GM18873 (cell line): ENCODE measurements around the gene EDC3.
"Not testable (repeated sequence)": the region's sequence is repeated elsewhere in the genome, so short reads cannot be mapped to it uniquely, and the experiment has no call there.

Source experiments
- ATAC-seq: cut with Tn5 transposase; IDR thresholded peaks from one replicate; pipeline ENCODE4 v1.9.1; 2021; ENCODE audit warnings: mild to moderate bottlenecking, moderate library complexity, moderate number of reproducible peaks; ENCODE audit not compliant: unreplicated experiment, low FRiP score

EDC3 gene

DNA sequence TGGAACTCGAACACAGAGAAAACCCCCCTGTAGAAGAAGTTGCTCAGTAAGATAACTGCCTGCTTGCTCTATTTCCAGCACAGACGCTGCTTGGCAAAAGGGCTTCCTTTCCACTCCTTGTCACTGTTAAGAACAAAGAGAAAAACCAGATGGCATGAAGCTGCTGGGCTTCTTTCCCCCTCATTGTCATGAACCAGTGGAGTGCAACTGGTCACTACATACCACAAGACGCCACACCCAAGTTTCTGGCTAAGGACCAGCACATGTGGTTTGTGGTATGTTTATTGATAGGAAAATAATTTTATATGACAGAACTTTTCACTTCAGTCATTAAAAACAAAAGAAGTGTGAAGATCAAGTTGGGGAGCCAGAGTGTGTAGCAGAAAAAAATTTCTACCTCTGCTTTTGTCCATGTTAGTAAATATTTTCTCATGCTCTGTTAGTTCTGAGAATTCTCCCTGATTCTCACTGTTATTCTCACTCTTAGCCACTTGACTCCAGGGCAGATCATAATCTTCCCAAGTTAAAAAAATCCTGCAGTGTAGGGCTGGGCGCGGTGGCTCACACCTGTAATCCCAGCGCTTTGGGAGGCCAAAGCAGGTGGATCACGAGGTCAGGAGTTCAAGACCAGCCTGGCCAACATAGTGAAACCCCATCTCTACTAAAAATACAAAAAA lies 42.3 kb downstream of the EDC3 start:
- no peak for ATAC-seq

DNA sequence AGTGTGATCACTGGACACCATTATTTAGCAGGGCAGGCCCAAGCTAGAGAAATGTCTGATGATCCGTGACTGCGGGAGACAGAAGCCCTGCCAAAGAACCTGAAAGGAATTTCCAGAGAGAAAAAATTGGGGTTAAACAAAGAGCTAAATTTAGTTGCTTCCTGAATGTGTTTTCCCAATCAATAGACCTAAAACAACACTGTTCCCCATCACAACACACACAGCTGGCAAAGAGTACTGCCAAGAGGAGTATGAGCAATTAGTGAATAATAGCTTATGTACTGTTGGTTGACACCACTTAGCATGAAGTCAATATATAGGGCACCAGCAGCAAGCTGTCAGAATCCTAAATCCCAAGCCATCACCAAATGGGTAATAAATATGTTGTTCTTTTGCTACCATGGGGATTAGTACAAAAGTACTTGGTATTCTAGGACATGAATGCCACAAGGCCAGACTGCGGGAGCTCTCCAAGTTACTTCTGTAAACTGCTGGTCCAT lies 44.5 kb downstream of the EDC3 start:
- ATAC-seq = no peak

DNA sequence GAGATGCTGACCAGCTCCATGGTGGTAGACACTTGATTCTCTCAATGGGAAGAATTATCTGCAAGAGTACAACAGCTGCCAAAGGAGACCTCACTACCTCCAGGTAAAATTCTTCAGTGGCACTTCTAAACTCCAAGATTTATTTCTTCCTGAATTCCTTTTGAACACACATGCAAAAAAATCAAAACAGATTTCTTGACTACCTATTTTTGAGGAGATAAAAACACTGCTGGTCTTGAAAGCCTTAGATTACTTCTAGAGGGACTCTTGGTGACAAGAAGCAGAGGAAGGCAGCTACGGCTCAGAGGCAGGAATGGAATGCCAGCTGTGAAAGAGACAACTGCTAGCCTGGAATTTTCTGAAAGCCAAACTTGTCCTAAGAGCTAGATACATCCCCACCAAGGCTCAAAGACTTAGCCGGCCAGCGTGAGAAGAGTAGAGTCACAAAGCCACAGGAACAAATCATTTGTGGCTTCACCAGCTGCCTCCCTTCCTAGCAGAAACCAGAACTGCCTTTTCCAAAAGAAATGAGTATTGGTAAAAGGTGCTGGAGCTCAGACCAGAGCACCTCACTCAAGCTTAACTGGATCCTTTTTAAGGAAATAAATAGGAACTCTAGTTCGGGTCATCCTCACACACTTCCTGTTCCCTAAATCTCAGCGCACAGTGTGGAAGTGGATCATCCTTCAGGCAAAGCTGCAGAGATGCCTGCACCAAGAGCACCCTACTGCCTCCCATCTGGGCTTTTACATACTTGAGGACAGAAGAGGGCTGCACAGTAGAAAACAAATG lies 47.6 kb downstream of the EDC3 start:
- ATAC-seq = no peak

DNA sequence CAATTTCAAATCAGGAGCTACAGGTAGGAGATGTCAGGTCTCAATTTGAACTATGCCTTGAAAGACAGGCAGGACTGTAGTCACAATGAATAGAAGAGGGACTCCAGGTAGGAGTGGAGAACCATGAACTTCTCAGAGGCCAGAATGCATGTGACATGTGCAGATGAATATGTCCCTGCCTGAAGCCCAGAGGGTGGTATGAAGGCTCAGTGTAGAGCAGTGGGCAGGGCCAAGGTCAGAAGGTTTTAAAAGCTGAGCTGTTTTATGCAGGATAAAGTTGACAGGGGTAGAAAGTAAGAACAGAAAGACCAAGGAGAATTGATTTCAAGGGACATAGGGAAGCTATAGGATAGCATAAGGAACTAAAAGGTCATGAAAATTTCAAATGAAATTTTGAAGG lies 49.3 kb downstream of the EDC3 start:
- ATAC-seq = no peak

DNA sequence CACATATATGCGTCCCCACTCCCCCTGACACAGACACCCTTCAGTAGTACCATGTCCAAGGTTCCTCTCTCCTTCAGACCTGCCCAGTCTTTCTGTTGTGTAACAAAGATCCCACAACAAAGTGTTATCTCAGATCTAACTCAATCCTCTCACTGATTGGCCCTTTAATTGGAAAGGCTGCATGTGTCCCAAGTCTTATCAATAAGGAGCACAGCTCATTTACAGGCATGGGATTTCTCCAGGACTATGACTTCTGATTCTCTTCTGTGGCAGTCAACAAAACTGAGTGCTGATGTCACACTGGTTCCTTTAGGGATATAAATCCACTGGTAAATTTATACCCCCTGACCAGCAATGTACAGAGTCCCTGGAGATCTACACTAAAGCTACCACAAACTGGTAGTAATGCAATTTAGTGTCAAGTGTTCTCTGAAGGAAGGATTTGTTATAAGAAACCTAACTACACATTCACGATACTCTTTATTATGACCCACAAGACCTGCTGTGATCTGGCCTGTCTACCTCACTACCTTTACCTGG lies 52.1 kb downstream of the EDC3 start:
- no peak for ATAC-seq

DNA sequence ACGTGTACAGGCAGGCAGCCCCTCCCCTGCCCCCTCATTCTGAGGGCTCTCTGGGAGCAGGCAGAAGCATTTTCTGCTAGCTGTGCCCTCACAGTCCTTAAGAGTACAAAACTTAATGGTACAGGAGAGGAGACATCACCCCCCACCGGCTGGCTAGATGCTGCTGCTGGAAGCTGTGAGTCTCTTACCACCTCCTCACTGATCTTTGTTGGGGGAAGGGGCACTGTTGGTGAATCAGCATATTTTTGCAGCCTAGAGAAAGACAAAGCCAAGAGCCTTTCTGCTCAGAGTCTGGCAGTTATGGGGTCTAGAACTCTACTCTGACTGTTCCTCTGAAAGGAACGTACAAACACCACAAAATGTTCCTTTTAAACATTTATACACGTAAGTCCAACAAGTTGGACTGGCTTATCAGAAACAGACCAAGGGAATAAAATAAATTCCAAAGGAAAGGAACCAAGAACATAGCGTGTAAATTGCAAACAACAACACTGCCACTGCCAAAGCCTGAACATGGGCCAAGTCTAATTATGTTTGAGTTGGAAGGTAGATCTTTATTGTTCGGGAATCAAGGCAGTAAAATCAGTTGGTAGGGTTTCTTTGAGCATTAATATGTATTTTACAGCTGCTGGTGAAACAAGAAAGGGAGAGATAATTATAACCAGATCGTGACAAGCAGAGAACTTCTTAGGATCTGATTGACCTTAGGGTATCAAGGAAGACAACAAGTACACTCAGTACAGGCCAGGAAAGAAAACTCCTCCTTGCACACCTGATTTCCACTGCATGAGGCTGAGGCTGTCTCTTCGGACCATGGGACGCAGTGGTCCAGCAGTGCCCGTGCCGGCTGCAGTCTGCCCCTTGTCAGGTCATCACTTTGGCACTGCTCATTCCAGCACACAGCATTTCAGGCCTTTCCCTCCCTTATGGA lies 52.8 kb downstream of the EDC3 start:
- ATAC-seq = no peak

DNA sequence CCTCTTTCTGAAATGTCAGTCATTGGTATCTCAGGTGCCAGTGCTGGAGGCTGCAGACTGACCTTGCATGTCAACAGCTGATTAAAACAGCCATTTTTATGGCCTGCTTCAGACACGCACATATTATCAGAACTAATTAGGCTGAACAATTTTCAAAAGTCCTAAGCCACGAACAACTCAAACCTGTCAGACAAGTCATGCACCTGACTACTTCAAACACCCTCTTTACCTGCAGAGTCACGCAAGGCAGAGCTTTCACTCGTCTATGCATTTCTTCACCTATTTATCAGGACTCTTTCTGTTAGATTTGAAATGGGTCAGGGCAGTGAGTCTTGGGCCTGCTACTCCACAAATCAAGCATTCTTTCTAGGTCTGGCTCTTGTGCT lies 53.5 kb downstream of the EDC3 start:
- no peak for ATAC-seq

DNA sequence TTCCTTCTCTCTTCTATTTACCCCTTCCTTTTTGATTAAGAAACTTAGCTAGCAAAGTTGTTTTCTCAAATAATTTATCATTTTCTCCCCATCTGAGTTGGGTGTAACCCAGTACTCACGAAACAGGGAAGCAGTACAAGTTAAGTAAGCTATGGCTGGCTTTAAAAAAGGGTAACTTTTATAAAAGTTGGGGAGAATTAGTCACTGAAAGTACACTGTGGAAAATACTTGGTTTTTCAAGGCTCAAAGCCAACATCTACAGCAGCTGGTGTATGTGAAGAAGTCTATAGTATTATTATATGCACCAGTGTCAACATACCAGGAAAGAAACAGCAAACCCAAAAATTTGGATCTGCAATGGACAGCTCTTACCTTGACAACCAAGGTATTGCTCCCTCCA lies 54.7 kb downstream of the EDC3 start:
- no peak for ATAC-seq

DNA sequence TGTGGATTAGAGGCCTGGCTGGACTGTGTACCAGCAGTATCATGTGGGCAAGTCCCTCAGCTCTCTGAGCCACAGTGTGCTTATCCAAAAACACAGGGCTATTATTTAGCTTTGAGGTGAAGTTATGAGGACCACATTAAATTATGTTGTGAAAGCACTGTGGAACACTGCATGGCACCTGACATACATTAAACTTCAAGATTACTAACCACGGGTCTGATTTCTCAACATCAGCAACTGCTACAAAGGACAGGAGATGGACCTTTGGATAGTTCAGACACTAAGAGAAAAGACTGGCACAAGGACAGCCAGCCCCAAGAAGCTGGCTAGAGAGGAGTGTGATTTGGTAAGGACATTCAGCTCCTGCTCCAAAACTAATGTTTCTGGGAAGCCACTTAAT lies 58.8 kb downstream of the EDC3 start:
- no peak for ATAC-seq

DNA sequence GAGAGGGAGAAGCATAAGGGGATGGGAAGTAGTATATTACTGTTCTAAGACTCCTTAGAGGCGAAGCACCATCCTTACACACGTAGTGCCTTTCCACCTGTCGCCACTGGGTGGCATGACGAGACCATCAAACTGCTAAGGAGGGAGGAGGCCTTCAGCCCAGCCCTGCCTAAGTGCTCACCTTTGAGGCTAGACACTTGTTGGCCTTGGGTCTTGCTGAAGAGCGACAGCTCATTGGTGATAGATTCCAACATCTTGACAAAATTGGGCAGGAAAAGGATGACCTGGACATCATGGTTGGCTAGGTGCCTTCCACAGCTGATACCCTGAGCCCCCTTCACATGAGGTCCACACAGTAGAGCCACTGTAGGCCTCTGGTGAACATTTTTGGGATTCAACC lies 60.6 kb downstream of the EDC3 start:
- ATAC-seq = no peak

DNA sequence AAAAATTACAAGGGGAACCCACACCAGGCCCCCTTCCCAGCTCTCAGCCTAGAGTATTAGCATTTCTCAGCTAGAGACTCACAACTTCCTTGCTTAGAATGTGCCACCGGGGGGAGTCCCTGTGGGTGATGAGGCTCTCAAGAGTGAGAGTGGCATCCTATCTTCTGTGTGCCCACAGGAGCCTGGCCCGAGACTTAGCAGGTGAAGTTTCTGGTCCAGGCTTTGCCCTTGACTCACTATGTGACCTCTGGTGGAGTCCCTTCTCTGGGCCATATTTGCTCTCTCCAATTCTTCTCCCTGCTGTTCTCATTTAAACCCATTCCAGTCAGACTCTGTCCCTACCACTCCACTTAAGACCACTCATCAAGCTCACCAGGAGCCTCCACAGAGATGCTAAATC lies 62.0 kb downstream of the EDC3 start:
- no peak for ATAC-seq

DNA sequence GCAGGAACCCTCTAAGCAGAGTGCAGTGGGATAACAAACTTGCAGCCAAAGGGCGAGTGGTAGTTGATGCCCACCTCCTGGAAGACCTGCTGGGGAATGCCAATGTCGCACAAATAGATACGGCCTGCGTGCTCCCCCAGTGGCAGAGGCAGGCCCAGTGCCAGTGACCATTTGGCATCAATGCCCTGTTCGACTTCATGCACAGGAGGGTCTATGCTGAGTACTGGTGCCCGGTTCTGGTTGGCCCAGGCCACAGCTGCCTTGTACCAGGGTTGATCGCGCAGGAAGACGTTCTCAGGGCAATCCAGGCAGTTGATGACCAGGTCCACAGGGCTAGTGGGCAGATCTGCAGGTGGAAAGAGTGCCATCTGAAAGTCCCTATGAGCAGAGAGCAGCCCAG lies 63.2 kb downstream of the EDC3 start:
- no peak for ATAC-seq

DNA sequence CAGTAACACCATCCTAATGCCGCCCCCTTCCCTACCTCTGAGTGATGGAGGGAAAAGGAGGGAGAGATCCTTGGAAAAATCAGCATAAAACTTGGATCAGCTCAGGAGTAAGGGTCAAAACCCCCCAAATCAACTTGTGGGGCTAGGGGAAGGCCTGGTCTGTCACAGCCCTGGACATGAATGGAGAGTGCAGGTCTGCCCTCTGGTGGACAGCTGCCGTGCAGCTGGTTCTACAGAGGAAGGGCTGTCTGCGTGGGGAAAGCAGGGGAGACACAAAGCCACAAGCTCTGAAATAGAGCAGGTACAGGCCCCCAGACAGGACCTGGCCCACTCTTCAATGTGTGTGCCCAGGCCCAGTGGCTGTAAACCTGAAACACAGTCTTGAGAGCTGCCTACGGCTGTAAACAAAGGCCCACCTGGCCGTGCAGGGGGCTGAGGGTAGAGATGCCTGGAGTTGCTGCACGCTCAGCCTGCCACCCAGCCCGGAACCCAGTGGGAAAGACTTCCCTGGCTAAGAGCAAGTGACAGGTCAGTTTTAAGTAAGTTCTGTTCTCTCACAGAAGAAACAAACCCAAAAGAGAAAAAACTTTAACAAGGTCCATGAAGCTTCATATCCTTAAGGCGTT lies 63.8 kb downstream of the EDC3 start:
- ATAC-seq = no peak

DNA sequence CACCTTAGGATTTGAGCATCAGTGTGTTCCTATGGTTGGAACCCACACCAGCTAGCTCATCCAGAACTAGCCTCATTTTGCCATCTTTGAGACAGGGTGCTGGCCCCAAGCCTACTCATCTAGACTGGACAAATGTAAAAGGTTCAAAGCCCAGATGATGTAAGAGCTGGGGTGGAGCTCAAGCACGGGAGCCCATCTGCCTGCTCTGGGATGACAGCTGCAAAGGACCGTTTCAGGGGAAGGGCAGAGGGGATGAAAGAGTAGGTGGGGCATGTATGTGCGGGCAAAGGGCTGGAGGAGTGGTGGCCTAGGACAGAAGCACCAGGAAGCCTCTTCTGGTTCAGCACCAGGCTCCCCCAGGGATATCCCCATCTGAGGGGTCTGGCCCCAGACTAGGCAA lies 64.4 kb downstream of the EDC3 start:
- no peak for ATAC-seq

DNA sequence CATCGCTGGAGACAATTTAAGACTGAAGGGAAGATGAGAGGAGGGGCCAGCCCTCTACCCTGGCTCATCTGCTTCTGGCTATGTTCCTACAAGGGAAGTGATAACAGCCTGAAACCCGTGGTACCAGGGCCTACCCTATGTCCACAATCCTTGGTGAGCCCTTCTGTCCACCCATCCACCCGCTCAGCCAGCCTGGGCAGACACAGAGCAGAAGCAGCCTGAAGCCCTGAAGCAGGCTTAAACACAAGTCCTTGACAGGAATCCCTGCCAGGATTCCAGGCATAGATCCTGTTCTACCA lies 64.8 kb downstream of the EDC3 start:
- ATAC-seq = no peak

DNA sequence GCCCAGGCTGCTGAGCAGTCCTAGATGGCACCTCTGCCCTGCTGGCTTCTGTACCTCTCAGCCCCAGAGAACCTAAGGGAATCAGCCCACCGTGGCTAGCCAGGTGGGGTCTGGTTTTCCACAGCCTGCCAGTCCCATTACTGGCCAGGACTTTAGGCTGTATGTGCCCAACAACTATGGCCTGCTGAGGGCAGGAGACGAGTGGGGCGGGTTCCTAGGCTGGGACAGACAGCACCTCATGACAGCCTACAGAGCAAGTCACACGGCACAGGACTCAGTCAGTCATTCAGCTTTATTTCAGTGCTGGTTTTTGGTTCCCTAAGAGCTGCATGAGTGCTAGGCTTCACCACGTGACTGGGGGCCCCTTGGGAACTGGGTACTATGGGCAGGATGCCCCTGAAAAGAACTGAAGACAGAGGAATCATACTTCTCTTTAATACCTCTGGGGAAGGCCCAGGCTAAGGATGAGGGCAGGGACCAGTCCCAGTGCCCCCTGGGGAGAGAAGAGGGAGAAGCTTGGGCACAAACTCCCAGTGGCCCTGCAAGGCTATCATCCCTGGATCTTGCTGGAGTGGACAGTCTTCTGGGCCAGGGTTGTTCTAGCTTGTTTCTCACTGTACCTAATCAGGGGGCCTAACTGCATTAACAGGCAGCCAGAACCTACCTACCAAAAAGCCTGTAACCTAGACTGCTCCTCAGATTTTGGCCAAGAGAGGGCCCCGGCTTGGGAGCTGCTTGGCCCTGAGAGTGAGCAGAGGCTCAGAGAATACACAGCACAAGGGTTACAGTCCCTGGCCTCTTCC lies 65.3 kb downstream of the EDC3 start:
- ATAC-seq = no peak

DNA sequence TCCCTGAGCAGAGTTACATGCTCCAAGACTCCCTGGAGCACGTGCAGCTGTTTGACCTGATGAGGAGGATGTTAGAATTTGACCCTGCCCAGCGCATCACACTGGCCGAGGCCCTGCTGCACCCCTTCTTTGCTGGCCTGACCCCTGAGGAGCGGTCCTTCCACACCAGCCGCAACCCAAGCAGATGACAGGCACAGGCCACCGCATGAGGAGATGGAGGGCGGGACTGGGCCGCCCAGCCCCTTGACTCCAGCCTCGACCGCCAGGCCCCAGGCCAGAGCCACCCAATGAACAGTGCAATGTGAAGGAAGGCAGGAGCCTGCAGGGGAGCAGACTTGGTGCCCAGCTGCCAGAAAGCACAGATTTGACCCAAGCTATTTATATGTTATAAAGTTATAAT lies 66.1 kb downstream of the EDC3 start:
- not testable (repeated sequence) for ATAC-seq

DNA sequence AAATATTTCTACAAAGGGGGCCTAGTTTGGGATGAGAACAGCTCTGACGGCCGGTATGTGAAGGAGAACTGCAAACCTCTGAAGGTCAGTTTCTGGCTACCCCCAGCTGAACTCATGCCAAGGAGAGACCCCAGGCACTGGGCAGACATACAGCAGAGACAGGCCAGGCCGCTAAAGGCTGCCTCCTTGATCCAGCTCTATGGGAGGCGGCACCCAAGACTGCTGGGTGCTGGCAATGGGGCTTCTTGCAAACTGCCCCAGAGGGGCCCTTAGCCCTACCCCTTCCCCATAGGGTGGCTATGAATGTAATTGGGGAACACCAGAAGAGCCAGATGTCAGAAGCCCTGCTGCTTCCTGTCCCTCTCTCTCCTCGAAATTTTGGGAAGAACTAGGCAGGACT lies 66.9 kb downstream of the EDC3 start:
- ATAC-seq = no peak

DNA sequence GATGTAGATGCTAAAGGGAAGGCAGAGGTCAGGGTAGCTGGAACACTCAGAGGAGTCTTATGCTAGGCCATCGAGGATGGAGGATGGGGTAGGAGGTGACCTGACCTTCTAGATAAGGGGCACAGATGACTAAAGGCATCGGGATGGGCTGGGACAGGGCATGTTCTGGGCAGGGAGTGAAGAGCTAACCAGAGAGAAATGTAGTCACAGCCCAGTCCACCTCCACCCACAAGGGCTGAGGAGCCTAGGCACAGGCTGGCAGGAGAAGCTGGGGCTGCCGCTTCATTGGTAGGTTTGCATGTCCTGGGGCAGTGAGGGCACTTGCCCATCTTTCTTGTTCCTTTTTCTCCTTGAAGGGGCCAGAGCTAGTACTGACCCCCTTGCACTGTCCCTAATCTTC lies 67.6 kb downstream of the EDC3 start:
- no peak for ATAC-seq

DNA sequence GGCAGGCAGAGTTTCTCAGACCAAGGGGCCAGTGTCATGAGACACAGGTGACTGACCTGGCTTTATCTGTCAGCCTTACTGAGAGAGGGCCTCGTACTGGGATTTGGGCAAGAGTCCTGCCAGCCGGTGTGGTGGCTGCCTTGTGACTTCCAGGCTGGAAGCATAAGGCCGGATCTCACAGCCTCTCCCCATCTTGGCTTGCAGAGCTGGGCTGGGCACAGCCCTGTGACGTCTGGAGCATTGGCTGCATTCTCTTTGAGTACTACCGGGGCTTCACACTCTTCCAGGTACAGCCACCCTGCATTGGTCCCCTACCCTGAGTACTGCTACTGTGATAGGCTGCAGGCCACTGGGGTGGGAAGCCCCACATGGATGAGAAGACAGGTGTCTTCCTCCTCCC lies 68.1 kb downstream of the EDC3 start:
- ATAC-seq = no peak
